A549 (cell line): ENCODE measurements around the gene HMMR.

ENCODE experiments used
- CHD2 ChIP-seq: fragments of 150-350 bp; IDR thresholded peaks from 2 replicates; pipeline ENCODE4 v1.6.1; 2014; ENCODE audit warnings: low read length; ENCODE audit not compliant: partially characterized antibody
- KDM5A ChIP-seq: fragments of 200-600 bp; sonication (generic); IDR thresholded peaks from 2 replicates; pipeline ENCODE4 v1.6.1; 2016; ENCODE audit warnings: antibody characterized with exemption, mild to moderate bottlenecking
- RFX5 ChIP-seq: fragments of 450-650 bp; IDR thresholded peaks from 2 replicates; pipeline ENCODE4 v1.7.1; 2014; ENCODE audit warnings: antibody characterized with exemption, mild to moderate bottlenecking, moderate library complexity
- SMC3 ChIP-seq: fragments of >200 bp; sonication (Bioruptor Twin); formaldehyde crosslinking; IDR thresholded peaks from 3 replicates; pipeline ENCODE4 v1.6.1; 2018; ENCODE audit warnings: inconsistent platforms
- TF ChIP-seq, protein P1 (sequence below): fragments of >200 bp; sonication (Bioruptor Twin); formaldehyde crosslinking; IDR thresholded peaks from 3 replicates; pipeline ENCODE4 v1.5.1; 2016

DNA sequence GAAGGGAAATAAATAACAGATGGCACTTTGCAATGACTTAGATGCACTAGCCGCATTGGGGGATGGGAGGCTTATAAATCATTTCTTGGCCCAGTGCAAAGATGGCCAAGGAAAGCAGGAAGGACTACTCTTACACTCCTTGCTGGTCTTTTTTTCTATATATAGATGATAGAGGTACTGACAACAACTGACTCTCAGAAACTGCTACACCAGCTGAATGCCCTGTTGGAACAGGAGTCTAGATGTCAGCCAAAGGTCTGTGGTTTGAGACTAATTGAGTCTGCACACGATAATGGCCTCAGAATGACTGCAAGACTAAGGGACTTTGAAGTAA is 21.4 kb upstream of the HMMR start:
- TF ChIP-seq, protein P1, sequence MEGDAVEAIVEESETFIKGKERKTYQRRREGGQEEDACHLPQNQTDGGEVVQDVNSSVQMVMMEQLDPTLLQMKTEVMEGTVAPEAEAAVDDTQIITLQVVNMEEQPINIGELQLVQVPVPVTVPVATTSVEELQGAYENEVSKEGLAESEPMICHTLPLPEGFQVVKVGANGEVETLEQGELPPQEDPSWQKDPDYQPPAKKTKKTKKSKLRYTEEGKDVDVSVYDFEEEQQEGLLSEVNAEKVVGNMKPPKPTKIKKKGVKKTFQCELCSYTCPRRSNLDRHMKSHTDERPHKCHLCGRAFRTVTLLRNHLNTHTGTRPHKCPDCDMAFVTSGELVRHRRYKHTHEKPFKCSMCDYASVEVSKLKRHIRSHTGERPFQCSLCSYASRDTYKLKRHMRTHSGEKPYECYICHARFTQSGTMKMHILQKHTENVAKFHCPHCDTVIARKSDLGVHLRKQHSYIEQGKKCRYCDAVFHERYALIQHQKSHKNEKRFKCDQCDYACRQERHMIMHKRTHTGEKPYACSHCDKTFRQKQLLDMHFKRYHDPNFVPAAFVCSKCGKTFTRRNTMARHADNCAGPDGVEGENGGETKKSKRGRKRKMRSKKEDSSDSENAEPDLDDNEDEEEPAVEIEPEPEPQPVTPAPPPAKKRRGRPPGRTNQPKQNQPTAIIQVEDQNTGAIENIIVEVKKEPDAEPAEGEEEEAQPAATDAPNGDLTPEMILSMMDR, result no peak
- TF ChIP-seq CHD2, result no peak
- TF ChIP-seq KDM5A, result no peak
- no peak for TF ChIP-seq SMC3
- no peak for TF ChIP-seq RFX5
